ENCODE results near the gene TESMIN. TPM values are rescaled to one million over a fixed set of nuclear protein-coding genes. Genes with fewer than 3 reads are reported as not detected.

TESMIN gene
- total RNA-seq, 1 donor from 2014 or later, result 2.4 TPM

DNA sequence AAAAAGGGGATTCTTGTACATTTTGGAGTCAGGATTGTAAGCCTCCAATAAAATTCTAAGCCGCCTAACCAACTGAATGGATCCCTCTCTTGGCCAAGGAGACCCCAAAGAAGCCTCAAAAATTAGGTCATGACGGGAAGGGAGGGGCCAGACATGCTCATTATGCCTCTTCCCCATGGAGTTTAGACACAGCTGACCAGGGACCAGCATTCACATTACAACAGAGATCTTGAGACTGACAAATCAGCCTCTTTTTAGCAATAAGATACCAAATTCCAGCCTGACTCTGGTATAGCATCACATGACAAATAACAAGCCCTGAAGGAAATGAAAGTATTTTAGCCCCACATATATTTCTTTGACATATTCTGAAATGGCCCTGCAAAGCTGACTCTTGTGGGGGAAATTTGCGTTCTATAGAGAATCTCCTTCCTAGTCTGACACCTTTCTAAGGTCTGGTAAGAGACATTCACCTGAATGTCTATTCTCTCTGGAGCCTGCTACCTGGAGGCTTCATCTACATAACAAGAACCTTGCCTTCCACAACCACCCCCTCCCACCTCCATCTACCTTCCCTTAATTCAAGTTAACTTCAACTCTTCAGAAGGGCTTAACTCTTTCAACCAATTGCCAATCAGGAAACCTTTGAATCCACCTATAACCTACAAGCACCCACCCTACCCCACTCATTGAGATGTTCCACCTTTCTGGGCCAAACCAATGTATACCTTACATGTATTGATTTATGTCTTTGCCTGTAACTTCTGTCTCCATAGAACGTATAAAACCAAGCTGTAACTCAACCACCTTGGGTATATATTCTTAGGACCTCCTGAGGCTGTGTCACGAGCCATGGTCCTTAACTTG is 56.7 kb downstream of the TESMIN start:
- Histone ChIP-seq H3K4me3 (ENCODE audit: low read depth, low read length) (no peak overlapping the region), H3K36me3 (ENCODE audit: control insufficient read depth, insufficient read depth, low read length) (no peaks in the 10 kb centered on the region), H3K27me3 (ENCODE audit: control insufficient read depth, insufficient read depth, low read length) (peaks cover 1% of the 10 kb centered on the region)
- TF ChIP-seq, protein P1, sequence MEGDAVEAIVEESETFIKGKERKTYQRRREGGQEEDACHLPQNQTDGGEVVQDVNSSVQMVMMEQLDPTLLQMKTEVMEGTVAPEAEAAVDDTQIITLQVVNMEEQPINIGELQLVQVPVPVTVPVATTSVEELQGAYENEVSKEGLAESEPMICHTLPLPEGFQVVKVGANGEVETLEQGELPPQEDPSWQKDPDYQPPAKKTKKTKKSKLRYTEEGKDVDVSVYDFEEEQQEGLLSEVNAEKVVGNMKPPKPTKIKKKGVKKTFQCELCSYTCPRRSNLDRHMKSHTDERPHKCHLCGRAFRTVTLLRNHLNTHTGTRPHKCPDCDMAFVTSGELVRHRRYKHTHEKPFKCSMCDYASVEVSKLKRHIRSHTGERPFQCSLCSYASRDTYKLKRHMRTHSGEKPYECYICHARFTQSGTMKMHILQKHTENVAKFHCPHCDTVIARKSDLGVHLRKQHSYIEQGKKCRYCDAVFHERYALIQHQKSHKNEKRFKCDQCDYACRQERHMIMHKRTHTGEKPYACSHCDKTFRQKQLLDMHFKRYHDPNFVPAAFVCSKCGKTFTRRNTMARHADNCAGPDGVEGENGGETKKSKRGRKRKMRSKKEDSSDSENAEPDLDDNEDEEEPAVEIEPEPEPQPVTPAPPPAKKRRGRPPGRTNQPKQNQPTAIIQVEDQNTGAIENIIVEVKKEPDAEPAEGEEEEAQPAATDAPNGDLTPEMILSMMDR (IDR thresholded peaks at IDR 0.05; ENCODE audit: insufficient read depth, low read length, severe bottlenecking), result no peak
- no peak for DNase-seq (ENCODE audit: low read depth)
- no peak for FAIRE-seq

DNA sequence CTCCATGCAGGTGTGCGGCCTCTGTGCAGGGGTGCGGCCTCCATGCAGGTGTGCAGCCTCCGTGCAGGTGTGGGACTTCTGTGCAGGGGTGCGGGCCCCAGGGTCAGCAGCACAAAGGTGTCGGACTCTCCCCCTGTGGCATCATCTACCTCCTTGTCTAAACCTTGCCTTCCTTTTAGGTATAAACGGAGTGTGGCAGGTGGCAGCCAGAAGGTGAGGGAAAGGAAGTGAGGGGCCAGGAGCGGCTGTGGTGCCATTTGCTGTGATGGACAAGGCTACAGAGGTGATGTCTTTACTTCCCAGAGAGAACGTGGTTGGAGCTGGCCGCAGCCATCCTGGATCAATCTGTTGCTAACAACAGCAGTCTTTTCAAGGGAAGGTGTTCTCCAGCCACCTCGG is 57.8 kb downstream of the TESMIN start:
- H3K36me3 ChIP-seq (ENCODE audit: control insufficient read depth, insufficient read depth, low read length), result no peaks in the 10 kb centered on the region
- FAIRE-seq, result no peak
- no peak for DNase-seq (ENCODE audit: low read depth)
- peaks cover 1% of the 10 kb centered on the region for H3K27me3 ChIP-seq (ENCODE audit: control insufficient read depth, insufficient read depth, low read length)
- TF ChIP-seq, protein P1 (IDR thresholded peaks at IDR 0.05; ENCODE audit: insufficient read depth, low read length, severe bottlenecking), result no peak
- no peak overlapping the region for H3K4me3 ChIP-seq (ENCODE audit: low read depth, low read length)

DNA sequence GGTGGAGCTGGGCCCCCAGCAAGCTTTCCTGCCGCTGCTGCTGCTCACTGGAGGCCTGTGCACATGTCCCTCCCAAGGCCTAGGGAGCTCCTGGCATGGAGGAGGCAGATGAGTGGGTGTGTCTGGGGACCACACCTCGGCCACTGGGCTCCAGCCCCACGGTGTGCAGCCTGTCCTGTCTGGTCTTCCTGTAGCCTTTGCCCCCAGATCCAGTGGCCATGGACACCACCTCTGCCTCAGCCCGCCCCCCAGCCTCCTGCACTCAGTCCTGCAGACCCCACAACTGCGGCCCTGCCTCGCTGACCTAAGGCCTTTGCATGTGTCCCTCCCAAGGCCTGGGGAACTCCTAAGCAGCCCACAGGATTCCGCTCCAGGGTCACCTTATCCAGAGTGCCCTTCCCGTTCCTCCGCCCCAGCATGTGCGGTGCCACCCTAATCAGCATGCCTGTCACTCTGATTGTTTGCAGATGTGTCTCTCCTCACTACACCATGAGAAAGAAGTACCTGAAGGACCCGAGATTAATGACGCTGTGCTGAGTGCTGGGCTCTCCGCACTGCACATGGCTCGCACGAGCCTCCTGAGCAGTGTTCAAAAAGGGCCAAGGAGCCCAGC is 58.3 kb downstream of the TESMIN start:
- peaks cover 1% of the 10 kb centered on the region for H3K27me3 ChIP-seq (ENCODE audit: control insufficient read depth, insufficient read depth, low read length)
- no peak for DNase-seq (ENCODE audit: low read depth)

DNA sequence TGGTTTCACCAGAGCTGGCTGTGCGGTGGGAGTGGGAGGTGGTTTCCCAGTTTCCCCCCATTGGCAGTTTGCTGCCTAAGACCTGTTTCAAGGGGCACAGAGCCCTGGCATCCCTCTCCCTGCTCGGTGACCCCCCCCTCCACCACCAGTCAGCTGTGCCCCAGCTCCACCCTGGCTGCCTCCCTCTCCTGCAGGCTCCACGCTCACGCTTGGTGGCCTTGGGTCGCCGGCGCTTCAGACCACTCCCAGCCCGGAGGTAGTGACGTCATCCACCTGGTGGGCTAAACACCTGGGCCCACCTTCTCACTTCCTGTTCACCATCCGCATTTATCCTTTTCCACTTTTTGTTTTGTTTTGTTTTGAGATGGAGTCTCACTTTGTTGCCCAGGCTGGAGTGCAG is 59.2 kb downstream of the TESMIN start:
- TF ChIP-seq, protein P1 (IDR thresholded peaks at IDR 0.05; ENCODE audit: insufficient read depth, low read length, severe bottlenecking), result no peak
- Histone ChIP-seq H3K27me3 (ENCODE audit: control insufficient read depth, insufficient read depth, low read length) (peaks cover 1% of the 10 kb centered on the region), H3K36me3 (ENCODE audit: control insufficient read depth, insufficient read depth, low read length) (no peaks in the 10 kb centered on the region), H3K4me3 (ENCODE audit: low read depth, low read length) (no peak overlapping the region)
- FAIRE-seq (no peak), DNase-seq (ENCODE audit: low read depth) (no peak)

More for the DNA sequence above, 58.3 kb downstream of the TESMIN start:
- Histone ChIP-seq H3K4me3 (ENCODE audit: low read depth, low read length) (no peak overlapping the region), H3K36me3 (ENCODE audit: control insufficient read depth, insufficient read depth, low read length) (no peaks in the 10 kb centered on the region)
- TF ChIP-seq, protein P1 (IDR thresholded peaks at IDR 0.05; ENCODE audit: insufficient read depth, low read length, severe bottlenecking), result no peak
- FAIRE-seq, result no peak

DNA sequence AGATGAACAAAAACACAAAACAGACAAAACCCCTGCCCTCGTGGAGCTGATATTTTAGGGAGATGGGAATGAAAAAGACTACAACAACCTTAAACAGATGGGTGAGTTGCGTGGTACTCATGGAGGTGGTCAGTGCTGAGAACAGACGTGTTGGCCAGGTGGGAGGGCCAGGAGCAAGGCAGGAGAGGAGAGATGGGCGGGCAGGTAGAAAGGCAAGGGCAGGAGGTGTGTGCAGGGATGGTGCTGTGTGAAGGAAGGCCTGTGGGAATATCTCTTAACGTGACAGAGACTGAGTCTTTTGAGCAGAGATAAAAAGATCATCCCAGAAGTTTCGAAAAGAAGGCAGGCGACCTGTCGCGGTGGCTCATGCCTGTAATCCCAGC is 59.9 kb downstream of the TESMIN start:
- FAIRE-seq, result no peak
- no peak for DNase-seq (ENCODE audit: low read depth)
- TF ChIP-seq, protein P1 (IDR thresholded peaks at IDR 0.05; ENCODE audit: insufficient read depth, low read length, severe bottlenecking), result no peak
- peaks cover 2% of the 10 kb centered on the region for H3K27me3 ChIP-seq (ENCODE audit: control insufficient read depth, insufficient read depth, low read length)
- no peaks in the 10 kb centered on the region for H3K36me3 ChIP-seq (ENCODE audit: control insufficient read depth, insufficient read depth, low read length)
- H3K4me3 ChIP-seq (ENCODE audit: low read depth, low read length), result no peak overlapping the region
